T1000 (cell line): Measurements from ENCODE around the gene AQP12B.
"Not testable (repeated sequence)": the region's sequence is repeated elsewhere in the genome, so short reads cannot be mapped to it uniquely, and the experiment has no call there.

Source experiments
- DNase-seq: peaks from one replicate; lab custom pipeline; 2025; ENCODE audit warnings: mixed read lengths; lab: John Stamatoyannopoulos, UW

Gene AQP12B

GRCh38 chr2:240701091-240701735, 18.5 kb upstream of the AQP12B start:
- DNase-seq, result no peak

- not testable (repeated sequence) for DNase-seq
Observed at GRCh38 chr2:240700616-240701015, 17.9 kb upstream of the AQP12B start.

- DNase-seq, result not testable (repeated sequence)
Observed at GRCh38 chr2:240699835-240700234, 17.1 kb upstream of the AQP12B start.

GRCh38 chr2:240698852-240699561, 16.3 kb upstream of the AQP12B start:
- not testable (repeated sequence) for DNase-seq

- DNase-seq, result not testable (repeated sequence)
Observed at GRCh38 chr2:240696469-240696868, 13.8 kb upstream of the AQP12B start.

GRCh38 chr2:240695593-240695992, 12.9 kb upstream of the AQP12B start:
- not testable (repeated sequence) for DNase-seq

GRCh38 chr2:240694304-240694703, 11.6 kb upstream of the AQP12B start:
- DNase-seq, result not testable (repeated sequence)

GRCh38 chr2:240692583-240693561, 10.2 kb upstream of the AQP12B start:
- DNase-seq, result not testable (repeated sequence)

GRCh38 chr2:240691631-240692420, 9.1 kb upstream of the AQP12B start, which contains the start of gene AQP12A:
Gene AQP12A (plus strand): TSS chr2:240691866. CDS start chr2:240691914, 48 bp downstream.
- not testable (repeated sequence) for DNase-seq

GRCh38 chr2:240691075-240691427, 8.4 kb upstream of the AQP12B start:
- not testable (repeated sequence) for DNase-seq

- not testable (repeated sequence) for DNase-seq
Observed at GRCh38 chr2:240690421-240691074, 7.9 kb upstream of the AQP12B start.

- no peak for DNase-seq
Observed at GRCh38 chr2:240689975-240690374, 7.3 kb upstream of the AQP12B start.

- DNase-seq, result no peak
Observed at GRCh38 chr2:240688553-240688919, 5.9 kb upstream of the AQP12B start.

- no peak for DNase-seq
Observed at GRCh38 chr2:240687741-240688552, 5.3 kb upstream of the AQP12B start.

- no peak for DNase-seq
Observed at GRCh38 chr2:240687045-240687740, 4.5 kb upstream of the AQP12B start.

- no peak for DNase-seq
Observed at GRCh38 chr2:240686460-240686859, 3.8 kb upstream of the AQP12B start.

GRCh38 chr2:240685771-240686371, 3.2 kb upstream of the AQP12B start:
- DNase-seq, result no peak

GRCh38 chr2:240683980-240684728, 1.5 kb upstream of the AQP12B start:
- DNase-seq, result not testable (repeated sequence)
